Hepatocyte (in vitro differentiated cells): Measurements from ENCODE around the gene GLIPR2. TPM values are rescaled to one million over a fixed set of nuclear protein-coding genes. Genes with fewer than 3 reads are reported as not detected.

Source experiments
- DNase-seq: peaks from one replicate; pipeline ENCODE4 v3.0.0-alpha.2; 2016; ENCODE audit warnings: low spot score
- H2AFZ ChIP-seq: fragments of 200-600 bp; sonication (generic); 2 replicates; pipeline ENCODE4 v1.6.0; 2016; ENCODE audit warnings: antibody characterized with exemption, mild to moderate bottlenecking
- H3K27ac ChIP-seq: fragments of 200-600 bp; sonication (generic); 2 replicates; pipeline ENCODE4 v1.5.1; 2016; ENCODE audit warnings: mild to moderate bottlenecking
- H3K27me3 ChIP-seq: fragments of 200-600 bp; sonication (generic); 2 replicates; pipeline ENCODE4 v1.6.1; 2016
- H3K36me3 ChIP-seq: fragments of 200-600 bp; sonication (generic); replicated peaks from 2 replicates; pipeline ENCODE4 v1.5.1; 2016; ENCODE audit warnings: low read depth; ENCODE audit not compliant: insufficient read depth
- H3K4me1 ChIP-seq: fragments of 200-600 bp; sonication (generic); 2 replicates; pipeline ENCODE4 v1.5.1; 2016; ENCODE audit warnings: mild to moderate bottlenecking, moderate library complexity; ENCODE audit not compliant: insufficient read depth
- H3K4me2 ChIP-seq: fragments of 200-600 bp; sonication (generic); 2 replicates; pipeline ENCODE4 v1.6.0; 2016
- H3K4me3 ChIP-seq: fragments of 200-600 bp; sonication (generic); 2 replicates; pipeline ENCODE4 v1.5.1; 2016; ENCODE audit warnings: mild to moderate bottlenecking
- H3K79me2 ChIP-seq: fragments of 200-600 bp; sonication (generic); 2 replicates; pipeline ENCODE4 v1.6.0; 2017; ENCODE audit warnings: mild to moderate bottlenecking
- H3K9me2 ChIP-seq: fragments of 200-600 bp; sonication (generic); replicated peaks from 2 replicates; pipeline ENCODE4 v1.6.0; 2017; ENCODE audit warnings: mild to moderate bottlenecking; ENCODE audit not compliant: insufficient read depth
- H3K9me3 ChIP-seq: fragments of 200-600 bp; sonication (generic); 2 replicates; pipeline ENCODE4 v1.5.1; 2016; ENCODE audit warnings: low read depth, mild to moderate bottlenecking
- H4K20me1 ChIP-seq: fragments of 200-600 bp; sonication (generic); 2 replicates; pipeline ENCODE4 v1.6.0; 2016; ENCODE audit warnings: mild to moderate bottlenecking; ENCODE audit not compliant: insufficient read depth, poor library complexity, severe bottlenecking
- EZH2 ChIP-seq: fragments of 200-600 bp; sonication (generic); IDR thresholded peaks from 2 replicates; pipeline ENCODE4 v1.6.1; 2016; ENCODE audit warnings: antibody characterized with exemption, mild to moderate bottlenecking, borderline replicate concordance
- EZH2phosphoT487 ChIP-seq: fragments of 200-600 bp; sonication (generic); IDR thresholded peaks from one replicate; pipeline ENCODE4 v1.6.1; 2018; ENCODE audit warnings: antibody characterized with exemption, mild to moderate bottlenecking, low read depth, moderate library complexity; ENCODE audit not compliant: unreplicated experiment, severe bottlenecking
- WGBS: methylation state at CpG from one replicate; pipeline ENCODE4 v1.1.6; 2016; ENCODE audit warnings: low lambda C conversion rate; ENCODE audit errors: missing lambda C conversion rate; 5-methylcytosine and 5-hydroxymethylcytosine counted together
- polyA plus RNA-seq: library from polyadenylated mRNA; unstranded; fragments of >200 nt; fragmentation: Nextera tagmentation; extraction: Ambion mirVana; gene quantifications from 2 replicates; pipeline ENCODE4 v1.2.1, GENCODE V29; 2016
- total RNA-seq: library from RNA; depleted of rRNA; stranded (reverse); fragments of >200 nt; gene quantifications from 2 replicates; pipeline ENCODE4 v1.2.3, GENCODE V29; 2014
- TF ChIP-seq, protein P1 (sequence below): fragments of 200-600 bp; sonication (generic); IDR thresholded peaks from 2 replicates; pipeline ENCODE4 v1.5.1; 2016; ENCODE audit warnings: antibody characterized with exemption, mild to moderate bottlenecking; ENCODE audit not compliant: poor library complexity

Gene GLIPR2
- total and polyA plus RNA-seq, 2 experiments from 2014 or later = 12.6 to 14.1 TPM

DNA sequence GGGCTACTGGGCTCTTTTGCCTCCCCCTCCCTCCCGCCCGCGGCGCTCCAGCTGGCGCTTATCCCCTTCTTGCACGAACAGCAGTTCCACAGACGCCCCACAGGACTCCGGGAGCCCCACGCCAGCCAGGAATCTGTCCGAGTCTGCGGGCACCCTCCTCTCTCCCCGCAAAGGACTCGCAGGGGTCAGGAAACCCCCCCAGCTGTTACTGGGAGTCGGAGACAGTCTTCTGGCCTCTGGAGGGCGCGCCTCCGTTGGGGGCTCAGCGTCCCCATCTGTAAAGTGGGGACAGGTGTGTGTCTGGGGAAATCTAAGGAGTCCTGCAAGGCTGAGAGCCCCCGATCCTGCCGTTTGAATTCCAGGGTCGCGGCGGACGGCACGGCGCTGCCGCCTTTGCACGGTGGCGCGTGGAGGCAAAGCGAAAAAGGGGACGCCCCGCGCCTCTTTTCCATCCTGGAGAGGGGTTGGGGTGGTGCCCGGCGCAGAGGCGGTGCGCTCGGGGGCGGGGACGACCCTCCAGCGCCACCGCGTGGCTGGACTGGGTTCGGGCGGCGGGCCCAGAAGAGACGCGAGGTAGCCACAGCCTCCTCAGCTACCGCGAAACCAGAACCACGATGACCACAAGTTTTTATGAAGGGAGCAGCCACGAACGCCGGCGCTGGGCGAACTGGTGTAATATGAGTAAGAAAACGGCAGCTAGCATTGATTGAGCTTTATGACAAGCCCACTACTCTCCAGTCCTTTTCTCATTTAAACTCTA, 29.8 kb downstream of the GLIPR2 start:
- H3K27ac ChIP-seq = no peak overlapping the region

DNA sequence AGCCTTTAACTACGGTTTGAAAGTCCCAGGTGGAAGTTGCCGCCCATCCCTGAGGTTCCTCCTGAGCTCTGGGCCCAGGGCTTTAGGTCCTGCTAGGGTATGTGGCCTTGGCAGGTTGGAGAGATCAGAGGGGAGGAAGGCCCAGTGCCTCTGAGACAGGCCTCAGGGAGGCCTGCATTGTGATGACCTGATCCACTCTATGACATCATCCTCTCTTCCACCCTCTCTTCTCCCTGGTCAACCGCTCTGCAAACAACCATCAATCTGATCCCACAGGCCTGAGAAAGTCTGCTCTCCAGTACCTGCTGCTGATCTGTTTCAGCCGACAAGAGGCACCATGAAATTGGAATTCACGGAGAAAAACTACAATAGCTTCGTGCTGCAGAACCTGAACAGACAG, 32.6 kb downstream of the GLIPR2 start, which contains the start of gene CCIN:
Gene CCIN (plus strand): TSS at position 223 of the 400 bp plus-strand sequence. CDS start 115 bp downstream, at position 338.
- no peak for DNase-seq
- H3K4me2 ChIP-seq = no peak within 1 kb of the TSS
- no peaks in the 10 kb centered on the region for H3K27me3 ChIP-seq
- TF ChIP-seq, protein P1, sequence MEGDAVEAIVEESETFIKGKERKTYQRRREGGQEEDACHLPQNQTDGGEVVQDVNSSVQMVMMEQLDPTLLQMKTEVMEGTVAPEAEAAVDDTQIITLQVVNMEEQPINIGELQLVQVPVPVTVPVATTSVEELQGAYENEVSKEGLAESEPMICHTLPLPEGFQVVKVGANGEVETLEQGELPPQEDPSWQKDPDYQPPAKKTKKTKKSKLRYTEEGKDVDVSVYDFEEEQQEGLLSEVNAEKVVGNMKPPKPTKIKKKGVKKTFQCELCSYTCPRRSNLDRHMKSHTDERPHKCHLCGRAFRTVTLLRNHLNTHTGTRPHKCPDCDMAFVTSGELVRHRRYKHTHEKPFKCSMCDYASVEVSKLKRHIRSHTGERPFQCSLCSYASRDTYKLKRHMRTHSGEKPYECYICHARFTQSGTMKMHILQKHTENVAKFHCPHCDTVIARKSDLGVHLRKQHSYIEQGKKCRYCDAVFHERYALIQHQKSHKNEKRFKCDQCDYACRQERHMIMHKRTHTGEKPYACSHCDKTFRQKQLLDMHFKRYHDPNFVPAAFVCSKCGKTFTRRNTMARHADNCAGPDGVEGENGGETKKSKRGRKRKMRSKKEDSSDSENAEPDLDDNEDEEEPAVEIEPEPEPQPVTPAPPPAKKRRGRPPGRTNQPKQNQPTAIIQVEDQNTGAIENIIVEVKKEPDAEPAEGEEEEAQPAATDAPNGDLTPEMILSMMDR = no peak
- TF ChIP-seq EZH2 (no peak), EZH2phosphoT487 (no peak)
- no peaks in the 10 kb centered on the region for H3K9me2 ChIP-seq
- no peak within 1 kb of the TSS for H2AFZ ChIP-seq
- H4K20me1 ChIP-seq = no peaks in the 10 kb centered on the region
- H3K36me3 ChIP-seq = no peaks in the 10 kb centered on the region
- H3K27ac ChIP-seq = no peak within 1 kb of the TSS
- H3K9me3 ChIP-seq = no peaks in the 10 kb centered on the region
- H3K79me2 ChIP-seq = no peaks in the 10 kb centered on the region
- H3K4me1 ChIP-seq = peaks cover 3% of the 10 kb centered on the region
- H3K4me3 ChIP-seq = no peak within 1 kb of the TSS
- WGBS = 87% methylated on average over 6 of the region's 6 CpGs

More for the DNA sequence above, 29.8 kb downstream of the GLIPR2 start:
- H4K20me1 ChIP-seq = no peaks in the 10 kb centered on the region
- H3K4me2 ChIP-seq = peak overlapping the region; percentile 92
- 10% methylated on average over 50 of the region's 58 CpGs for WGBS
- no peaks in the 10 kb centered on the region for H3K9me2 ChIP-seq
- peaks cover 20% of the 10 kb centered on the region for H3K4me1 ChIP-seq
- DNase-seq = peak; percentile 81
- H3K27me3 ChIP-seq = no peaks in the 10 kb centered on the region
- no peaks in the 10 kb centered on the region for H3K79me2 ChIP-seq
- peak overlapping the region; percentile 67 for H3K4me3 ChIP-seq
- H3K36me3 ChIP-seq = no peaks in the 10 kb centered on the region
- TF ChIP-seq, protein P1 = peak; percentile 94
- no peak for TF ChIP-seq EZH2
- TF ChIP-seq EZH2phosphoT487 = no peak
- no peaks in the 10 kb centered on the region for H3K9me3 ChIP-seq
- H2AFZ ChIP-seq = peak overlapping the region; percentile 86

DNA sequence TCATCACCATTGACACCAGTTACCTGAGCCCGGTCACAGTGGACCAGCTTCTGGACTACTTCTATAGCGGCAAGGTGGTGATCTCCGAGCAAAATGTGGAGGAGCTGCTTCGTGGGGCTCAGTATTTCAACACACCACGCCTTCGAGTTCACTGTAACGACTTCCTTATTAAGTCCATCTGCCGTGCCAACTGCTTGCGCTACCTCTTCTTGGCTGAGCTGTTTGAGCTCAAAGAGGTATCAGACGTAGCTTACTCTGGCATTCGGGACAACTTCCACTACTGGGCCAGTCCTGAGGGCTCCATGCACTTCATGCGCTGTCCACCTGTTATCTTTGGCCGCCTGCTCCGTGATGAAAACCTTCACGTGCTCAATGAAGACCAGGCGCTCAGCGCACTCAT, 33.2 kb downstream of the GLIPR2 start:
- H3K4me1 ChIP-seq = peaks cover 3% of the 10 kb centered on the region
- H3K4me2 ChIP-seq = no peak overlapping the region
- no peak for DNase-seq

More for the DNA sequence above, 33.2 kb downstream of the GLIPR2 start:
- Histone ChIP-seq H3K4me3 (no peak overlapping the region), H3K9me3 (no peaks in the 10 kb centered on the region), H3K79me2 (no peaks in the 10 kb centered on the region), H3K9me2 (no peaks in the 10 kb centered on the region), H2AFZ (no peak overlapping the region), H3K36me3 (no peaks in the 10 kb centered on the region), H3K27me3 (no peaks in the 10 kb centered on the region), H3K27ac (no peak overlapping the region), H4K20me1 (no peaks in the 10 kb centered on the region)
- WGBS = 92% methylated on average over 17 of the region's 17 CpGs
- no peak for TF ChIP-seq EZH2
- no peak for TF ChIP-seq EZH2phosphoT487
- TF ChIP-seq, protein P1 = no peak
